ENCODE measurements around the gene LRRC8E.
"Not testable (repeated sequence)": the region's sequence is repeated elsewhere in the genome, so short reads cannot be mapped to it uniquely, and the experiment has no call there.

Gene LRRC8E

GRCh38 chr19:7920519-7921301 is 32.4 kb downstream of the LRRC8E start:
- peak; percentile 97 for DNase-seq (ENCODE audit: low read depth)

- no peak for DNase-seq (ENCODE audit: low read depth)
Measured at GRCh38 chr19:7921302-7921966, 33.1 kb downstream of the LRRC8E start.

- no peak for DNase-seq (ENCODE audit: low read depth)
Measured at GRCh38 chr19:7921967-7922835, 33.9 kb downstream of the LRRC8E start.

- no peak for DNase-seq (ENCODE audit: low read depth)
Measured at GRCh38 chr19:7922836-7923195, 34.5 kb downstream of the LRRC8E start.

- no peak for DNase-seq (ENCODE audit: low read depth)
Measured at GRCh38 chr19:7923295-7924191, 35.2 kb downstream of the LRRC8E start.

GRCh38 chr19:7924241-7924640 is 35.9 kb downstream of the LRRC8E start:
- DNase-seq (ENCODE audit: low read depth): no peak

- DNase-seq (ENCODE audit: low read depth): no peak
Measured at GRCh38 chr19:7924651-7925170, 36.4 kb downstream of the LRRC8E start.

GRCh38 chr19:7925171-7925851 is 37.0 kb downstream of the LRRC8E start:
- DNase-seq (ENCODE audit: low read depth): peak; percentile 81

GRCh38 chr19:7926021-7926726 is 37.9 kb downstream of the LRRC8E start, which contains the start of gene CTXN1:
CTXN1 (minus strand) TSS chr19:7926135; CDS start chr19:7925538, 597 bp downstream.
- peak; percentile 81 for DNase-seq (ENCODE audit: low read depth)

GRCh38 chr19:7926727-7927604 is 38.7 kb downstream of the LRRC8E start:
- DNase-seq (ENCODE audit: low read depth): no peak

- no peak for DNase-seq (ENCODE audit: low read depth)
Measured at GRCh38 chr19:7927605-7928333, 39.5 kb downstream of the LRRC8E start.

- no peak for DNase-seq (ENCODE audit: low read depth)
Measured at GRCh38 chr19:7928334-7928706, 40.0 kb downstream of the LRRC8E start.

GRCh38 chr19:7928741-7929701 is 40.7 kb downstream of the LRRC8E start:
- peak; percentile 63 for DNase-seq (ENCODE audit: low read depth)

- not testable (repeated sequence) for DNase-seq (ENCODE audit: low read depth)
Measured at GRCh38 chr19:7930030-7930429, 41.7 kb downstream of the LRRC8E start.

GRCh38 chr19:7930765-7931164 is 42.5 kb downstream of the LRRC8E start:
- DNase-seq (ENCODE audit: low read depth): no peak

GRCh38 chr19:7931221-7932061 is 43.1 kb downstream of the LRRC8E start:
- no peak for DNase-seq (ENCODE audit: low read depth)

All from activated T-cell treated with anti-CD3 and anti-CD28 coated beads for 48 hours (primary cell).